Breast epithelium (tissue), 4 donors: ENCODE results near the gene TBC1D7. TPM values are rescaled to one million over a fixed set of nuclear protein-coding genes. Genes with fewer than 3 reads are reported as not detected.
A peak's percentile ranks its signal among the peaks of the same experiment; 100 is the strongest.

Experiments
- DNase-seq, 2 donors: peaks; one replicate each; pipeline ENCODE4 v3.0.0-alpha.2; 2019; ENCODE audit warnings: low spot score in 2 of 2
- H3K27ac ChIP-seq, 2 donors: fragments of 200-600 bp; sonication (generic) in 1 of 2; one replicate each; pipeline ENCODE4 v1.5.1; 2016 to 2019; ENCODE audit warnings: mild to moderate bottlenecking in 1 of 2
- H3K27me3 ChIP-seq, 2 donors: fragments of 200-600 bp; sonication (generic) in 1 of 2; one replicate each; pipeline versions ENCODE4 v1.5.1 to v1.6.0; 2017 to 2019; ENCODE audit warnings: control low read depth in 1 of 2, mild to moderate bottlenecking in 1 of 2
- H3K36me3 ChIP-seq: fragments of 200-600 bp; one replicate; pipeline ENCODE4 v1.5.1; 2019
- H3K4me1 ChIP-seq, 2 donors: fragments of 200-600 bp; sonication (generic); one replicate each; pipeline ENCODE4 v1.5.1; 2016 to 2019; ENCODE audit warnings: control low read depth in 1 of 2
- H3K4me3 ChIP-seq, 3 donors: fragments of 200-600 bp; sonication (generic); 1 replicate in 2 of 3; 2 replicates in 1 of 3; pipeline ENCODE4 v1.5.1; 2016 to 2019; ENCODE audit warnings: mild to moderate bottlenecking in 3 of 3, moderate library complexity in 2 of 3
- H3K9me3 ChIP-seq, 2 donors: fragments of 200-600 bp; sonication (generic) in 1 of 2; one replicate each; pipeline ENCODE4 v1.5.1; 2016 to 2019; ENCODE audit warnings: control low read depth in 1 of 2
- CTCF ChIP-seq, 3 donors: fragments of 450-650 bp; IDR thresholded peaks; one replicate each; pipeline ENCODE4 v1.5.1; 2016 to 2017; ENCODE audit warnings: antibody characterized with exemption in 3 of 3, mild to moderate bottlenecking in 3 of 3, moderate library complexity in 3 of 3
- POLR2A ChIP-seq: fragments of 450-650 bp; IDR thresholded peaks from one replicate; pipeline ENCODE4 v1.6.1; 2016; ENCODE audit warnings: antibody characterized with exemption, mild to moderate bottlenecking, moderate library complexity
- POLR2AphosphoS5 ChIP-seq, 3 donors: sonication (generic); formaldehyde crosslinking; IDR thresholded peaks; one replicate each; pipeline ENCODE4 v1.6.1; 2017; ENCODE audit warnings: antibody characterized with exemption in 3 of 3
- intact Hi-C: fragments of 100-400 bp; cut with DNase I; formaldehyde crosslinking; loops from one replicate; pipeline ENCODE4 v1.15.1; 2023; ENCODE audit warnings: low total_unique reads
- total RNA-seq, 3 donors: library from RNA; depleted of rRNA; stranded (reverse); fragments of >200 nt; gene quantifications; one replicate each; pipeline ENCODE4 v1.1.0, GENCODE V29; 2016

Gene TBC1D7
- total RNA-seq, 3 donors from 2014 or later: 8.6 to 10.6 (median 9.8) TPM

- Histone ChIP-seq H3K27me3 (no peaks in the 10 kb centered on the region), H3K36me3 (no peaks in the 10 kb centered on the region), H3K4me3 (no peak overlapping the region), H3K9me3 (no peaks in the 10 kb centered on the region), H3K4me1 (no peaks in the 10 kb centered on the region), H3K27ac (no peak overlapping the region)
- intact Hi-C loops: loop anchor here (10.0 kb wide), 1 partner anchor 1778 kb away; no protein-coding TSS in a partner anchor
- TF ChIP-seq POLR2A: no peak
- no peak for TF ChIP-seq POLR2AphosphoS5 (IDR thresholded peaks at IDR 0.05)
- no peak for TF ChIP-seq CTCF (IDR thresholded peaks at IDR 0.05)
- DNase-seq: no peak
Measured at GRCh38 chr6:13362412-13362811, 34.1 kb upstream of the TBC1D7 start.

- intact Hi-C loops: loop anchor here (10.0 kb wide), 1 partner anchor 1776 kb away; no protein-coding TSS in a partner anchor
- Histone ChIP-seq H3K27me3 (no peaks in the 10 kb centered on the region), H3K36me3 (no peaks in the 10 kb centered on the region), H3K4me3 (no peak overlapping the region), H3K9me3 (no peaks in the 10 kb centered on the region), H3K4me1 (no peaks in the 10 kb centered on the region), H3K27ac (peak overlapping the region in 1 of 2 donors; percentile 4)
- TF ChIP-seq POLR2A (no peak), POLR2AphosphoS5 (IDR thresholded peaks at IDR 0.05) (no peak), CTCF (IDR thresholded peaks at IDR 0.05) (no peak)
- DNase-seq: no peak
Measured at GRCh38 chr6:13360671-13361540, 32.6 kb upstream of the TBC1D7 start.

GRCh38 chr6:13359287-13359686 lies 30.9 kb upstream of the TBC1D7 start:
- no peaks in the 10 kb centered on the region for H3K27me3 ChIP-seq
- no peak for TF ChIP-seq POLR2AphosphoS5 (IDR thresholded peaks at IDR 0.05)
- TF ChIP-seq CTCF (IDR thresholded peaks at IDR 0.05): no peak
- no peak for TF ChIP-seq POLR2A
- no peaks in the 10 kb centered on the region for H3K4me1 ChIP-seq
- no peak overlapping the region for H3K4me3 ChIP-seq
- H3K36me3 ChIP-seq: no peaks in the 10 kb centered on the region
- no peak for DNase-seq
- intact Hi-C loops: no loop called here
- peak overlapping the region in 1 of 2 donors; percentile 53 for H3K27ac ChIP-seq
- H3K9me3 ChIP-seq: no peaks in the 10 kb centered on the region

GRCh38 chr6:13358511-13358910 lies 30.2 kb upstream of the TBC1D7 start:
- no peak for TF ChIP-seq POLR2AphosphoS5 (IDR thresholded peaks at IDR 0.05)
- no peak for TF ChIP-seq CTCF (IDR thresholded peaks at IDR 0.05)
- TF ChIP-seq POLR2A: no peak
- Histone ChIP-seq H3K9me3 (no peaks in the 10 kb centered on the region), H3K27ac (peak overlapping the region in 1 of 2 donors; percentile 53), H3K4me3 (no peak overlapping the region), H3K36me3 (no peaks in the 10 kb centered on the region), H3K27me3 (no peaks in the 10 kb centered on the region), H3K4me1 (no peaks in the 10 kb centered on the region)
- intact Hi-C loops: no loop called here
- DNase-seq: no peak

GRCh38 chr6:13357551-13358075 lies 29.3 kb upstream of the TBC1D7 start:
- intact Hi-C loops: no loop called here
- DNase-seq: no peak
- H3K4me3 ChIP-seq: no peak overlapping the region
- no peak overlapping the region for H3K27ac ChIP-seq
- H3K4me1 ChIP-seq: no peaks in the 10 kb centered on the region
- no peaks in the 10 kb centered on the region for H3K9me3 ChIP-seq
- no peaks in the 10 kb centered on the region for H3K27me3 ChIP-seq
- H3K36me3 ChIP-seq: no peaks in the 10 kb centered on the region
- TF ChIP-seq CTCF (IDR thresholded peaks at IDR 0.05): no peak
- no peak for TF ChIP-seq POLR2A
- TF ChIP-seq POLR2AphosphoS5 (IDR thresholded peaks at IDR 0.05): no peak
